ENCODE results near the gene AKAP5. TPM values are rescaled to one million over a fixed set of nuclear protein-coding genes. Genes with fewer than 3 reads are reported as not detected.

Gene AKAP5
- polyA plus RNA-seq, 6 donors from 2014 or later: 0.13 to 0.53 (median 0.31) TPM; not detected in 1

- Mint-ChIP-seq H3K27ac (peak overlapping the region in 1 of 6 donors; percentile 41), H3K9me3 (no peaks in the 10 kb centered on the region), H3K27me3 (no peaks in the 10 kb centered on the region), H3K36me3 (peaks cover 23 to 37% of the 10 kb centered on the region in 2 donors), H3K4me3 (no peak overlapping the region), H3K4me1 (peaks cover 12 to 35% (median 23%) of the 10 kb centered on the region in 3 donors)
- DNase-seq: no peak
- ATAC-seq (ENCODE audit: low read depth in 2 of 2): no peak
Measured at GRCh38 chr14:64442300-64442988, 22.9 kb upstream of the AKAP5 start.

GRCh38 chr14:64444140-64444539 lies 21.2 kb upstream of the AKAP5 start:
- peaks cover 19 to 46% (median 29%) of the 10 kb centered on the region in 3 donors for H3K4me1 Mint-ChIP-seq
- peak overlapping the region in 5 of 6 donors; percentile 31 to 91 (median 82) for H3K27ac Mint-ChIP-seq
- H3K9me3 Mint-ChIP-seq: no peaks in the 10 kb centered on the region
- ATAC-seq (ENCODE audit: low read depth in 2 of 2) (no peak), DNase-seq (no peak)
- no peaks in the 10 kb centered on the region for H3K27me3 Mint-ChIP-seq
- peak overlapping the region in 1 of 8 donors; percentile 54 for H3K4me3 Mint-ChIP-seq
- H3K36me3 Mint-ChIP-seq: peaks cover 17 to 38% of the 10 kb centered on the region in 2 donors

GRCh38 chr14:64444984-64445845 lies 20.1 kb upstream of the AKAP5 start:
- H3K27ac Mint-ChIP-seq: peak overlapping the region; percentile 85 to 96 (median 93)
- H3K36me3 Mint-ChIP-seq: peaks cover 13 to 36% of the 10 kb centered on the region in 2 donors
- H3K9me3 Mint-ChIP-seq: no peaks in the 10 kb centered on the region
- no peaks in the 10 kb centered on the region for H3K27me3 Mint-ChIP-seq
- H3K4me1 Mint-ChIP-seq: peaks cover 29 to 56% (median 33%) of the 10 kb centered on the region in 3 donors
- ATAC-seq (ENCODE audit: low read depth in 2 of 2) (peak; percentile 99), DNase-seq (peak; percentile 51)
- peak overlapping the region in 6 of 8 donors; percentile 18 to 76 (median 42) for H3K4me3 Mint-ChIP-seq

- Mint-ChIP-seq H3K9me3 (no peaks in the 10 kb centered on the region), H3K27me3 (no peaks in the 10 kb centered on the region), H3K4me1 (peaks cover 35 to 66% (median 37%) of the 10 kb centered on the region in 3 donors), H3K4me3 (no peak overlapping the region), H3K27ac (peak overlapping the region in 5 of 6 donors; percentile 2 to 87 (median 49)), H3K36me3 (peaks cover 14 to 22% of the 10 kb centered on the region in 2 donors)
- no peak for ATAC-seq (ENCODE audit: low read depth in 2 of 2)
- no peak for DNase-seq
Measured at GRCh38 chr14:64447876-64448670, 17.2 kb upstream of the AKAP5 start.

GRCh38 chr14:64450255-64450654 lies 15.0 kb upstream of the AKAP5 start:
- peaks cover 8 to 13% of the 10 kb centered on the region in 2 donors for H3K36me3 Mint-ChIP-seq
- DNase-seq (no peak), ATAC-seq (ENCODE audit: low read depth in 2 of 2) (no peak)
- peaks cover 21 to 46% (median 23%) of the 10 kb centered on the region in 3 donors for H3K4me1 Mint-ChIP-seq
- H3K9me3 Mint-ChIP-seq: no peaks in the 10 kb centered on the region
- H3K27me3 Mint-ChIP-seq: no peaks in the 10 kb centered on the region
- H3K4me3 Mint-ChIP-seq: peak overlapping the region in 2 of 8 donors; percentile 33 to 71
- peak overlapping the region in 2 of 6 donors; percentile 39 to 90 for H3K27ac Mint-ChIP-seq

GRCh38 chr14:64454671-64455070 lies 10.6 kb upstream of the AKAP5 start:
- H3K4me1 Mint-ChIP-seq: peaks cover 8 to 36% (median 17%) of the 10 kb centered on the region in 3 donors
- no peak overlapping the region for H3K27ac Mint-ChIP-seq
- peaks cover 0 to 11% of the 10 kb centered on the region in 2 donors for H3K36me3 Mint-ChIP-seq
- H3K4me3 Mint-ChIP-seq: no peak overlapping the region
- no peak for DNase-seq
- H3K27me3 Mint-ChIP-seq: no peaks in the 10 kb centered on the region
- no peak for ATAC-seq (ENCODE audit: low read depth in 2 of 2)
- H3K9me3 Mint-ChIP-seq: no peaks in the 10 kb centered on the region

GRCh38 chr14:64459405-64460136 lies 5.7 kb upstream of the AKAP5 start:
- Mint-ChIP-seq H3K27ac (peak overlapping the region in 1 of 6 donors; percentile 63), H3K4me3 (peak overlapping the region in 1 of 8 donors; percentile 29), H3K27me3 (no peaks in the 10 kb centered on the region), H3K4me1 (peaks cover 20 to 47% (median 26%) of the 10 kb centered on the region in 3 donors), H3K9me3 (no peaks in the 10 kb centered on the region), H3K36me3 (peaks cover 0 to 15% of the 10 kb centered on the region in 2 donors)
- ATAC-seq (ENCODE audit: low read depth in 2 of 2) (no peak), DNase-seq (no peak)

GRCh38 chr14:64461221-64461620 lies 4.1 kb upstream of the AKAP5 start:
- ATAC-seq (ENCODE audit: low read depth in 2 of 2): no peak
- Mint-ChIP-seq H3K4me1 (peaks cover 30 to 57% (median 37%) of the 10 kb centered on the region in 3 donors), H3K27me3 (no peaks in the 10 kb centered on the region), H3K27ac (peak overlapping the region in 3 of 6 donors; percentile 60 to 84 (median 72)), H3K36me3 (peaks cover 0 to 12% of the 10 kb centered on the region in 2 donors), H3K4me3 (no peak overlapping the region), H3K9me3 (no peaks in the 10 kb centered on the region)
- no peak for DNase-seq

GRCh38 chr14:64463195-64463594 lies 2.1 kb upstream of the AKAP5 start:
- DNase-seq (peak; percentile 22), ATAC-seq (ENCODE audit: low read depth in 2 of 2) (no peak)
- H3K4me3 Mint-ChIP-seq: peak overlapping the region in 7 of 8 donors; percentile 12 to 92 (median 69)
- peak overlapping the region in 2 of 6 donors; percentile 68 to 81 for H3K27ac Mint-ChIP-seq
- peaks cover 0 to 12% of the 10 kb centered on the region in 2 donors for H3K36me3 Mint-ChIP-seq
- no peaks in the 10 kb centered on the region for H3K9me3 Mint-ChIP-seq
- H3K4me1 Mint-ChIP-seq: peaks cover 31 to 48% (median 42%) of the 10 kb centered on the region in 3 donors
- no peaks in the 10 kb centered on the region for H3K27me3 Mint-ChIP-seq

- Mint-ChIP-seq H3K36me3 (peaks cover 0 to 12% of the 10 kb centered on the region in 2 donors), H3K4me3 (peak overlapping the region in 7 of 8 donors; percentile 89 to 94 (median 90)), H3K27me3 (no peaks in the 10 kb centered on the region), H3K27ac (peak overlapping the region in 2 of 6 donors; percentile 49 to 84), H3K9me3 (no peaks in the 10 kb centered on the region), H3K4me1 (peaks cover 31 to 44% (median 43%) of the 10 kb centered on the region in 3 donors)
- ATAC-seq (ENCODE audit: low read depth in 2 of 2) (no peak), DNase-seq (no peak)
Measured at GRCh38 chr14:64463873-64464272, 1.4 kb upstream of the AKAP5 start.

- Mint-ChIP-seq H3K27ac (peak overlapping the region in 5 of 6 donors; percentile 31 to 88 (median 69)), H3K9me3 (no peaks in the 10 kb centered on the region), H3K27me3 (no peaks in the 10 kb centered on the region), H3K4me3 (peak overlapping the region; percentile 83 to 94 (median 90)), H3K36me3 (peaks cover 0 to 10% of the 10 kb centered on the region in 2 donors), H3K4me1 (peaks cover 31 to 44% (median 39%) of the 10 kb centered on the region in 3 donors)
- DNase-seq (no peak), ATAC-seq (ENCODE audit: low read depth in 2 of 2) (no peak)
Measured at GRCh38 chr14:64464651-64465050, 648 bp upstream of the AKAP5 start.

Data from naive B cell (primary cell).